Ishikawa (cell line): ENCODE data around the gene ZNF558.

ENCODE experiments used
- CEBPB ChIP-seq: IDR thresholded peaks from 2 replicates; pipeline ENCODE4 v1.6.1; 2012
- CREB1 ChIP-seq: IDR thresholded peaks from 2 replicates; pipeline ENCODE4 v1.6.1; 2012; ENCODE audit warnings: low read depth
- EGR1 ChIP-seq: IDR thresholded peaks from 2 replicates; pipeline ENCODE4 v1.6.1; 2012
- EP300 ChIP-seq: IDR thresholded peaks from 2 replicates; pipeline ENCODE4 v1.6.1; 2012; ENCODE audit warnings: borderline replicate concordance
- FOXM1 ChIP-seq: IDR thresholded peaks from 2 replicates; pipeline ENCODE4 v1.6.1; 2012; ENCODE audit warnings: low read depth, borderline replicate concordance
- NFIC ChIP-seq: IDR thresholded peaks from 2 replicates; pipeline ENCODE4 v1.6.1; 2012
- RAD21 ChIP-seq: IDR thresholded peaks from 2 replicates; pipeline ENCODE4 v1.6.1; 2012; ENCODE audit warnings: low read depth
- TAF1 ChIP-seq: IDR thresholded peaks from 2 replicates; pipeline ENCODE4 v1.6.1; 2012; ENCODE audit warnings: low read depth, mild to moderate bottlenecking
- TCF12 ChIP-seq: IDR thresholded peaks from 2 replicates; pipeline ENCODE4 v1.6.1; 2012; ENCODE audit warnings: low read depth
- TEAD4 ChIP-seq: IDR thresholded peaks from 2 replicates; pipeline ENCODE4 v1.6.1; 2012
- YY1 ChIP-seq: IDR thresholded peaks from 2 replicates; pipeline ENCODE4 v1.6.1; 2012; ENCODE audit warnings: low read depth
- ZBTB7A ChIP-seq: IDR thresholded peaks from 2 replicates; pipeline ENCODE4 v1.6.1; 2012; ENCODE audit warnings: low read depth
- TF ChIP-seq, protein P1 (sequence below): IDR thresholded peaks from 2 replicates; pipeline ENCODE4 v1.6.1; 2012
- TF ChIP-seq, protein P2 (sequence below): IDR thresholded peaks from 2 replicates; pipeline ENCODE4 v1.6.1; 2012
- TF ChIP-seq, protein P3 (sequence below): IDR thresholded peaks from 2 replicates; pipeline ENCODE4 v1.6.1; 2012; ENCODE audit warnings: low read depth, mild to moderate bottlenecking

The ZNF558 gene

DNA sequence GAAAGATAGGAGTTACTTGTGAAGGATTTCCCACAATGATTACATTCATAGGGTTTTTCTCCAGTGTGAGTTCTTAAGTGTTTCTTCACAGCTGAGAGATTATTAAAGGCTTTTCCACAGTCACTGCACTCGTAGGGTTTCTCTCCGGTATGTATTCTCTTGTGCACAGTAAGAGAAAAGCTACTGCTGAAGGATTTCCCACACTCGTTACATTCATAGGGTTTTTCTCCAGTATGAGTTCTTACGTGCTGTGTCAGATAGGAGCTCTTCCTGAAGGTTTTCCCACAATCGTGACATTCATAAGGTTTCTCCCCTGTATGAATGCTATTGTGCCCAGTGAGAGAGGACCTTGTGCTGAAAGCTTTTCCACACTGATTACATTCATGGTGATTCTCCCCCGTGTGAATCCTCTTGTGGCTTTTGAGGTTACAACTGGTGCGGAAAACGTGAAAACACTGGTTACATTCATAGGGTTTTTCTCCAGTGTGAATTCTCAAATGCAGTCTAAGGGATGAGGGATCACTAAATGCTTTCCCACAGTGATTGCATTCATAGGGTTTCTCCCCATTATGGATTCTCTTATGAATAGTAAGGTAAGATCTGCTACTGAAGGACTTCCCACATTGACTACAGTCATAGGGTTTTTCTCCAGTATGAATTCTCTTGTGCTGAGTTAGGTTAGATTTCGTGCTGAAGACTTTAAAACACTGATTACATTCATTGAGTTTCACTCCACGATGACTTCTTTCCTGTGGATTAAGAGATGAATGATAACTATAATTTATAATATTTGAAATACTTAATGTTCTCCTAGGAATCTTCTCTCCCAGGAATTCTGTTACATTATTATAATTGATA is 20.6 kb downstream of the ZNF558 start:
- TF ChIP-seq, protein P1, sequence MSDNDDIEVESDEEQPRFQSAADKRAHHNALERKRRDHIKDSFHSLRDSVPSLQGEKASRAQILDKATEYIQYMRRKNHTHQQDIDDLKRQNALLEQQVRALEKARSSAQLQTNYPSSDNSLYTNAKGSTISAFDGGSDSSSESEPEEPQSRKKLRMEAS: no peak
- TF ChIP-seq TAF1 (no peak), TCF12 (peak; percentile 74), TEAD4 (0 out of 2 replicates have a peak, but pooled peaks have one; percentile 32), NFIC (no peak)
- TF ChIP-seq, protein P2, sequence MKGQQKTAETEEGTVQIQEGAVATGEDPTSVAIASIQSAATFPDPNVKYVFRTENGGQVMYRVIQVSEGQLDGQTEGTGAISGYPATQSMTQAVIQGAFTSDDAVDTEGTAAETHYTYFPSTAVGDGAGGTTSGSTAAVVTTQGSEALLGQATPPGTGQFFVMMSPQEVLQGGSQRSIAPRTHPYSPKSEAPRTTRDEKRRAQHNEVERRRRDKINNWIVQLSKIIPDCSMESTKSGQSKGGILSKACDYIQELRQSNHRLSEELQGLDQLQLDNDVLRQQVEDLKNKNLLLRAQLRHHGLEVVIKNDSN: peak; percentile 69

DNA sequence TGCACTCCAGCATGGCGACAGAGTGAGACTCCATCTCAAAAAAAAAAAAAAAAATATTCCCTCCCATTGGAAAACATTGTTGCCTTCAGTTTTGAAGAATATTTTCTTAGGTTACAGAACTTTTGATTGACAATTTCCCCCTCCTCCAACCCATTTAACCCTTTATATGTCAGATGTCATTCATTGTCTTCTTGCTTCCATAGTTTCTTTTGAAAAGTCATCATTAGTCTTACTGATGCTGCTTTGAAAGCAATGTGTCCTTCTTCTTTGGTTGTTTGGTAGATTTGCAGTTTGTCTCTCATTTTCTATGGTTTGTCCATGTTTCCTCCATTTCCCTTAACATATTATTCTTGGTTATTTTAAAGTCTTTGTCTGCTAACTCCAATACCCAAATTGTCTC is 25.4 kb downstream of the ZNF558 start:
- no peak for TF ChIP-seq TEAD4
- TF ChIP-seq, protein P3, sequence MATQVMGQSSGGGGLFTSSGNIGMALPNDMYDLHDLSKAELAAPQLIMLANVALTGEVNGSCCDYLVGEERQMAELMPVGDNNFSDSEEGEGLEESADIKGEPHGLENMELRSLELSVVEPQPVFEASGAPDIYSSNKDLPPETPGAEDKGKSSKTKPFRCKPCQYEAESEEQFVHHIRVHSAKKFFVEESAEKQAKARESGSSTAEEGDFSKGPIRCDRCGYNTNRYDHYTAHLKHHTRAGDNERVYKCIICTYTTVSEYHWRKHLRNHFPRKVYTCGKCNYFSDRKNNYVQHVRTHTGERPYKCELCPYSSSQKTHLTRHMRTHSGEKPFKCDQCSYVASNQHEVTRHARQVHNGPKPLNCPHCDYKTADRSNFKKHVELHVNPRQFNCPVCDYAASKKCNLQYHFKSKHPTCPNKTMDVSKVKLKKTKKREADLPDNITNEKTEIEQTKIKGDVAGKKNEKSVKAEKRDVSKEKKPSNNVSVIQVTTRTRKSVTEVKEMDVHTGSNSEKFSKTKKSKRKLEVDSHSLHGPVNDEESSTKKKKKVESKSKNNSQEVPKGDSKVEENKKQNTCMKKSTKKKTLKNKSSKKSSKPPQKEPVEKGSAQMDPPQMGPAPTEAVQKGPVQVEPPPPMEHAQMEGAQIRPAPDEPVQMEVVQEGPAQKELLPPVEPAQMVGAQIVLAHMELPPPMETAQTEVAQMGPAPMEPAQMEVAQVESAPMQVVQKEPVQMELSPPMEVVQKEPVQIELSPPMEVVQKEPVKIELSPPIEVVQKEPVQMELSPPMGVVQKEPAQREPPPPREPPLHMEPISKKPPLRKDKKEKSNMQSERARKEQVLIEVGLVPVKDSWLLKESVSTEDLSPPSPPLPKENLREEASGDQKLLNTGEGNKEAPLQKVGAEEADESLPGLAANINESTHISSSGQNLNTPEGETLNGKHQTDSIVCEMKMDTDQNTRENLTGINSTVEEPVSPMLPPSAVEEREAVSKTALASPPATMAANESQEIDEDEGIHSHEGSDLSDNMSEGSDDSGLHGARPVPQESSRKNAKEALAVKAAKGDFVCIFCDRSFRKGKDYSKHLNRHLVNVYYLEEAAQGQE: no peak
- TF ChIP-seq EGR1: no peak
- TF ChIP-seq, protein P1: no peak
- no peak for TF ChIP-seq YY1
- TF ChIP-seq CEBPB: no peak
- no peak for TF ChIP-seq NFIC
- no peak for TF ChIP-seq EP300
- TF ChIP-seq TAF1: no peak
- no peak for TF ChIP-seq RAD21
- no peak for TF ChIP-seq CREB1
- TF ChIP-seq, protein P2: no peak
- no peak for TF ChIP-seq ZBTB7A
- no peak for TF ChIP-seq FOXM1
- TF ChIP-seq TCF12: no peak

DNA sequence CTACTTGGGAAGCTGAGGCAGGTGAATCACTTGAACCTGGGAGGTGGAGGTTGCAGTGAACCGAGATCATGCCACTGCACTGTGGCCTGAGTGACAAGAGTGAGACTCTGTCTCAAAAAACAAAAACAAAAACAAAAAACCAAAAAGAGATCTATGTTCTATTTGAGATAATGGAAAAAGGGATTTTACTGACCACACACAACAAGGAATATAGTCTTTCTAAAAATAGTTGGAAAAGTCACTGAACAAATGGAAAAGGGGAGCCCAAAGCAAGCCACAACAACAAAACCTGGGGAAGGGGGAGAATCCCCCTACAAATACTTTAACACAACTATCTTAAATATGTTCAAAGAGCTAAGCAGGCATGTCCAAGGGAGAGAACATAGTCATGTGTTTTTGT is 37.3 kb downstream of the ZNF558 start:
- TF ChIP-seq TAF1 (no peak), TEAD4 (no peak), NFIC (no peak), ZBTB7A (no peak), YY1 (no peak), EGR1 (no peak), RAD21 (no peak), CREB1 (no peak), FOXM1 (no peak), CEBPB (no peak), EP300 (no peak), TCF12 (no peak)
- TF ChIP-seq, protein P2: no peak
- TF ChIP-seq, protein P3: no peak
- TF ChIP-seq, protein P1: no peak
